Measurements from ENCODE around the gene RGP1. TPM values are rescaled to one million over a fixed set of nuclear protein-coding genes. Genes with fewer than 3 reads are reported as not detected.

RGP1 gene
- total and polyA plus RNA-seq, 8 donors, result 3.8 to 21.2 (median 12.0) TPM

GRCh38 chr9:35753466-35753865 is 4.4 kb downstream of the RGP1 start:
- Histone ChIP-seq H3K27ac (no peak overlapping the region), H3K9me3 (no peaks in the 10 kb centered on the region), H3K36me3 (peaks cover 42 to 52% (median 46%) of the 10 kb centered on the region in 4 donors), H3K4me1 (peaks cover 19 to 38% (median 31%) of the 10 kb centered on the region in 4 donors), H3K4me3 (no peak overlapping the region), H3K27me3 (no peaks in the 10 kb centered on the region)
- TF ChIP-seq CTCF (IDR thresholded peaks at IDR 0.05), result no peak
- WGBS, 5 donors, result 83 to 92% (median 91%) methylated on average over 5 of the region's 5 CpGs
- no peak for DNase-seq
- intact Hi-C loops (cut with DNase I; ENCODE audit: low total_unique reads), result no loop called here

GRCh38 chr9:35754264-35754663 is 5.2 kb downstream of the RGP1 start, which contains the start of gene MSMP:
Gene MSMP, minus strand, starts transcription at chr9:35754276. Its CDS starts 147 bp downstream, at chr9:35754129.
- H3K4me3 ChIP-seq, result no peak within 1 kb of the TSS
- DNase-seq, result no peak
- H3K27ac ChIP-seq, result no peak within 1 kb of the TSS
- H3K36me3 ChIP-seq, result peaks cover 42 to 52% (median 46%) of the 10 kb centered on the region in 4 donors
- H3K4me1 ChIP-seq, result peaks cover 22 to 46% (median 34%) of the 10 kb centered on the region in 4 donors
- intact Hi-C loops (cut with DNase I; ENCODE audit: low total_unique reads), result no loop called here
- H3K9me3 ChIP-seq, result no peaks in the 10 kb centered on the region
- no peak for TF ChIP-seq CTCF (IDR thresholded peaks at IDR 0.05)
- no peak for TF ChIP-seq POLR2A (IDR thresholded peaks at IDR 0.05)
- no peak for TF ChIP-seq EP300 (IDR thresholded peaks at IDR 0.05)
- no peak for TF ChIP-seq POLR2AphosphoS5 (IDR thresholded peaks at IDR 0.05)
- no peaks in the 10 kb centered on the region for H3K27me3 ChIP-seq
- WGBS, 5 donors, result 48 to 62% (median 53%) methylated on average over 3 of the region's 3 CpGs

GRCh38 chr9:35755071-35755470 is 6.0 kb downstream of the RGP1 start:
- Histone ChIP-seq H3K4me1 (peaks cover 17 to 43% (median 31%) of the 10 kb centered on the region in 4 donors), H3K27ac (no peak overlapping the region), H3K36me3 (peaks cover 42 to 52% (median 46%) of the 10 kb centered on the region in 4 donors), H3K4me3 (no peak overlapping the region), H3K27me3 (no peaks in the 10 kb centered on the region), H3K9me3 (no peaks in the 10 kb centered on the region)
- intact Hi-C loops (cut with DNase I; ENCODE audit: low total_unique reads), result no loop called here
- WGBS, 5 donors, result 81 to 93% (median 86%) methylated on average over 4 of the region's 4 CpGs
- DNase-seq, result no peak
- TF ChIP-seq POLR2AphosphoS5 (IDR thresholded peaks at IDR 0.05) (no peak), EP300 (IDR thresholded peaks at IDR 0.05) (no peak), CTCF (IDR thresholded peaks at IDR 0.05) (no peak), POLR2A (IDR thresholded peaks at IDR 0.05) (no peak)

- H3K36me3 ChIP-seq, result peaks cover 31 to 39% (median 35%) of the 10 kb centered on the region in 4 donors
- peak; percentile 74 to 93 for DNase-seq
- intact Hi-C loops (cut with DNase I; ENCODE audit: low total_unique reads), result no loop called here
- 7 to 12% (median 9%) methylated on average over 37 to 48 of the region's 48 CpGs for WGBS, 5 donors
- no peaks in the 10 kb centered on the region for H3K27me3 ChIP-seq
- peak overlapping the region; percentile 57 to 65 (median 63) for H3K4me3 ChIP-seq
- TF ChIP-seq POLR2A (IDR thresholded peaks at IDR 0.05), result no peak
- peak in 5 of 7 experiments; percentile 50 to 76 (median 72) for TF ChIP-seq CTCF (IDR thresholded peaks at IDR 0.05)
- peak in 1 of 3 donors; percentile 4 for TF ChIP-seq POLR2AphosphoS5 (IDR thresholded peaks at IDR 0.05)
- no peak for TF ChIP-seq EP300 (IDR thresholded peaks at IDR 0.05)
- H3K9me3 ChIP-seq, result no peaks in the 10 kb centered on the region
- peak overlapping the region; percentile 89 to 99 (median 92) for H3K27ac ChIP-seq
- peaks cover 14 to 42% (median 33%) of the 10 kb centered on the region in 4 donors for H3K4me1 ChIP-seq
Observed at GRCh38 chr9:35756275-35757225, 7.5 kb downstream of the RGP1 start.

Data from stomach (tissue), 9 donors.